HAP-1 (cell line): ENCODE data around the gene CMTM7.
A peak's percentile ranks its signal among the peaks of the same experiment; 100 is the strongest.

Experiments
- DNase-seq, 2 experiments: peaks; one replicate each; pipeline ENCODE4 v3.0.0-alpha.2; 2016 to 2020; ENCODE audit warnings: low spot score in 2 of 2
- H3K27me3 ChIP-seq: fragments of 250-450 bp; sonication (Bioruptor Pico); 2 replicates; pipeline ENCODE4 v1.5.1; 2020; ENCODE audit warnings: low read depth, mild to moderate bottlenecking, moderate library complexity
- H3K36me3 ChIP-seq: fragments of 250-450 bp; sonication (Bioruptor Pico); replicated peaks from 2 replicates; pipeline ENCODE4 v1.5.1; 2020; ENCODE audit warnings: mild to moderate bottlenecking
- H3K4me1 ChIP-seq: fragments of 250-450 bp; sonication (Bioruptor Pico); 2 replicates; pipeline ENCODE4 v1.5.1; 2020; ENCODE audit warnings: mild to moderate bottlenecking
- H3K4me3 ChIP-seq: fragments of 250-450 bp; sonication (Bioruptor Pico); 2 replicates; pipeline ENCODE4 v1.5.1; 2020; ENCODE audit warnings: mild to moderate bottlenecking, moderate library complexity
- H3K9me3 ChIP-seq: fragments of 250-450 bp; sonication (Bioruptor Pico); 2 replicates; pipeline ENCODE4 v1.5.1; 2020; ENCODE audit warnings: mild to moderate bottlenecking, moderate library complexity
- in situ Hi-C: fragments of 300-500 bp; cut with MboI; formaldehyde crosslinking; loops from 3 replicates; pipeline ENCODE4 v1.14.3; 2020; ENCODE audit warnings: low sequenced_read_pairs, inconsistent platforms, mixed read lengths

CMTM7 gene

DNA sequence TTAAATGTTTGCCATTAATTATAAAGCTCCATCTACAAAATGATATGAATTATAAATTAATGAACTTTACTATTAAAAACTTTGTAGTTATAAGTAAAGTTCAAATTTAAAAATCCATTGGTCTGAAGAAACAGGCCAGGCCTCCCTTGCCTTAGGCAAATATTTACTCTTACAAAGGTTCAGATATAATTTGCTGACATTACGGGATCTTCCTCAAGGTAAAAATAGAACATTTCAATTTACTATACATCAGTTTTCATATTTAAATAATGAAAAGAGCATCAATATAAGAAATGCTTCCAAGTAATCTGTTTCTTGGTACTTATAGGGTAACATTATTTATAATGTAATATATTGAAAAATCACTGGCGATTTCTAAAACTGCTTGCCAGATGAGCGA, 107.3 kb downstream of the CMTM7 start:
- no peaks in the 10 kb centered on the region for H3K36me3 ChIP-seq
- in situ Hi-C loops = no loop called here
- H3K9me3 ChIP-seq = no peaks in the 10 kb centered on the region
- no peaks in the 10 kb centered on the region for H3K27me3 ChIP-seq
- H3K4me3 ChIP-seq = no peak overlapping the region
- H3K4me1 ChIP-seq = peaks cover 16% of the 10 kb centered on the region
- DNase-seq = no peak

- DNase-seq = no peak
- H3K27me3 ChIP-seq = no peaks in the 10 kb centered on the region
- peaks cover 16% of the 10 kb centered on the region for H3K4me1 ChIP-seq
- H3K9me3 ChIP-seq = no peaks in the 10 kb centered on the region
- no peak overlapping the region for H3K4me3 ChIP-seq
- H3K36me3 ChIP-seq = no peaks in the 10 kb centered on the region
- in situ Hi-C loops = no loop called here
These were observed 107.9 kb downstream of the CMTM7 start for GRCh38 chr3:32499585-32499984.

DNA sequence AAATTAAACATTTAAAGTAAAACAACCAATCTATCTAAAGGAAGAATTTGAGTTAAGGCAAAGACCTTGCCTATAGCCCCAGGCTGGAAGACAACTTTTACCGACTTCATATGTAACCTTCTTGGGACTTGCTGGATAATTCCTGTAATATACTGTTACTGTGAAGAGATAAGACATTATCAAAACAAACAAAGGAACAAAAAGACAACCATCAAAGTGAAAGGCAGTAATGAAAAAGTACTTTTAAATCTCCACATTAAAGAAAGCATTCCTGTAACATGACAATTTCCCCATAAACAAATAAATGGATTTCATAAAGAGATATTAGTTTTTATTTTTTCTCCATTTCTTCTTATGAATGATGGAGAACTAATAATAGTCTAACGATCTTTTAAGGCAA, 108.6 kb downstream of the CMTM7 start:
- Histone ChIP-seq H3K4me1 (peaks cover 16% of the 10 kb centered on the region), H3K9me3 (no peaks in the 10 kb centered on the region), H3K4me3 (no peak overlapping the region; the same call in 1 of the 2 replicates), H3K36me3 (no peaks in the 10 kb centered on the region), H3K27me3 (no peaks in the 10 kb centered on the region)
- in situ Hi-C loops = loop anchor here (25.0 kb wide), 1 partner anchor 437 kb away; no protein-coding TSS in a partner anchor
- no peak for DNase-seq

DNA sequence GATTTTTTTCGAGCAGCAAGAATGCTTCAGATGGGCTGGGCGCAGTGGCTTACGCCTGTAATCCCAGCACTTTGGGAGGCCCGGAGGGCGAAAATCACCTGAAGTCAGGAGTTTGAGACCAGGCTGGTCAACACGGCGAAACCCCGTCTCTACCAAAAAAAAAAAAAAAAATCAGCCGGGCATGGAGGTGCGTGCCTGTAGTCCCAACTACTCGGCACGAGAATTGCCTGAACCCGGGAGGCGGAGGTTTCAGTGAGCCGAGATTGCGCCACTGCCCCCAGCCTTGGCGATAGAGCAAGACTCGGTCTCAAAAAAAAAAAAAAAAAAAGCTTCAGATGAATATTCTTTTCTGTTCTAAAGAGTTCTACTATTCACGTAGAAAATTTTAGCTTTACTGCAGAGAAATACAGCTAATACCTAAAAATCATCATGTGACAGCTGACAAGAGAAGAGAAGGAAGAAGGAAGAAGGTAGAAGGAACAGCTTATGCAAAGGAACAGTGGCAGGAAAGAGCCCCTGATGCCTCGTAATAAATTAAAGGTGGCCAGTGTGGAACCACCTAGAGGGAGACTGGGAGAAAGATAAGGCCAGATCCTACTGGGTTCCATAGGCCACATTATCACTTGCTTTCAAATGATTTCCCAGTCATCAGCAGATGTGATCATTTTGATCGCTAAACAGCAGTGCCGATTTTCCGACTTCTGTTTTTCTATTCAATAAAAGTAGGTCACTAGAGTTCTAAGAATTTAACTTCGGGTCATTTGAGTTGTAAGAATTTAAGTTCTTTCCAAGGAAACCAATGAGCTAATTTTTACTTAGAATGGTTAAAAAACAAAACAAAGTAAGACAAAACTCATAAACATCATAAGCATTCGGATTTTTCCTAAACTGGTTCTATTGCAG, 109.5 kb downstream of the CMTM7 start:
- in situ Hi-C loops = loop anchor here (25.0 kb wide), 1 partner anchor 436 kb away; no protein-coding TSS in a partner anchor
- H3K9me3 ChIP-seq = no peaks in the 10 kb centered on the region

GRCh38 chr3:32501783-32502117, 110.1 kb downstream of the CMTM7 start:
- H3K4me3 ChIP-seq = peak overlapping the region; percentile 92

More for the DNA sequence above, 109.5 kb downstream of the CMTM7 start:
- H3K4me3 ChIP-seq = peak overlapping the region; percentile 92
- H3K36me3 ChIP-seq = no peaks in the 10 kb centered on the region
- DNase-seq = peak; percentile 16 to 18
- H3K4me1 ChIP-seq = peaks cover 16% of the 10 kb centered on the region
- H3K27me3 ChIP-seq = no peaks in the 10 kb centered on the region

GRCh38 chr3:32502118-32502945, 110.7 kb downstream of the CMTM7 start, which contains the start of gene CMTM6:
Gene CMTM6, minus strand, starts transcription at chr3:32502852. Its CDS starts 107 bp downstream, at chr3:32502745.
- Histone ChIP-seq H3K4me1 (peaks cover 16% of the 10 kb centered on the region), H3K36me3 (no peaks in the 10 kb centered on the region), H3K27me3 (no peaks in the 10 kb centered on the region), H3K9me3 (no peaks in the 10 kb centered on the region), H3K4me3 (peak within 1 kb of the TSS; percentile 92)
- in situ Hi-C loops = loop anchor here (25.0 kb wide), 1 partner anchor 435 kb away; no protein-coding TSS in a partner anchor
- DNase-seq = peak; percentile 88 to 98

More at GRCh38 chr3:32501783-32502117, 110.1 kb downstream of the CMTM7 start:
- Histone ChIP-seq H3K4me1 (peaks cover 16% of the 10 kb centered on the region), H3K9me3 (no peaks in the 10 kb centered on the region), H3K36me3 (no peaks in the 10 kb centered on the region), H3K27me3 (no peaks in the 10 kb centered on the region)
- no peak for DNase-seq
- in situ Hi-C loops = loop anchor here (25.0 kb wide), 1 partner anchor 436 kb away; no protein-coding TSS in a partner anchor

DNA sequence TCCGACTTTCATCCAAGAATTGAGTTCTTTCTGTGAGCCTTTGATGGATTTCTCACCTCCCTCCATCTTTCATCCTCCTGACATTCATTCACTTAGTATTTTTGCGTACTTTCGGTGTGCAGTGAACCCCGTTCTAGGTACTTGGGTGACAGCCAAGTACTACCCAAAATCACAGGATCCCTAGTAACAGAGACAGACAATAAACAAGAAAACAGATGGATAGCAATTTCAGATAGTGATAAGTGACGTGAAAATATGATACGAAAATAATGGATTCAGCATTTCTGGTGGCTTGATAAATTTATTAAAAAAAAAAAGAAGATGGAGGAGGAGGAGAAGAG, 111.3 kb downstream of the CMTM7 start:
- peaks cover 16% of the 10 kb centered on the region for H3K4me1 ChIP-seq
- DNase-seq = no peak
- H3K36me3 ChIP-seq = no peaks in the 10 kb centered on the region
- in situ Hi-C loops = loop anchor here (25.0 kb wide), 1 partner anchor 434 kb away; no protein-coding TSS in a partner anchor
- H3K9me3 ChIP-seq = no peaks in the 10 kb centered on the region
- no peaks in the 10 kb centered on the region for H3K27me3 ChIP-seq
- peak overlapping the region; percentile 92 for H3K4me3 ChIP-seq
